Loucy (cell line): ENCODE measurements around the gene TTLL5.

ENCODE experiments used
- H2AFZ ChIP-seq: fragments of 200-600 bp; sonication (generic); 2 replicates; pipeline ENCODE4 v1.6.0; 2016; ENCODE audit warnings: antibody characterized with exemption, mild to moderate bottlenecking, low read length, moderate library complexity
- H3F3A ChIP-seq: fragments of 200-600 bp; 2 replicates; pipeline ENCODE4 v1.6.0; 2016; ENCODE audit warnings: antibody characterized with exemption, low read depth, mild to moderate bottlenecking
- H3K27me3 ChIP-seq: fragments of 200-600 bp; sonication (generic); 2 replicates; pipeline ENCODE4 v1.6.1; 2014; ENCODE audit warnings: low read length, mild to moderate bottlenecking; ENCODE audit not compliant: insufficient read depth, poor library complexity, severe bottlenecking
- H3K36me3 ChIP-seq: fragments of 200-600 bp; sonication (generic); 2 replicates; pipeline ENCODE4 v1.6.1; 2016; ENCODE audit warnings: low read length; ENCODE audit not compliant: insufficient read depth
- H3K4me1 ChIP-seq: fragments of 200-600 bp; sonication (generic); 2 replicates; pipeline ENCODE4 v1.5.1; 2014; ENCODE audit warnings: low read length, mild to moderate bottlenecking; ENCODE audit not compliant: insufficient read depth, poor library complexity, severe bottlenecking
- H3K4me2 ChIP-seq: fragments of 200-600 bp; sonication (generic); 2 replicates; pipeline ENCODE4 v1.6.0; 2014; ENCODE audit warnings: antibody characterized with exemption, low read length, low read depth, mild to moderate bottlenecking; ENCODE audit not compliant: poor library complexity, severe bottlenecking
- H3K4me3 ChIP-seq: fragments of 200-600 bp; sonication (generic); 2 replicates; pipeline ENCODE4 v1.5.1; 2014; ENCODE audit warnings: low read length, mild to moderate bottlenecking, mixed read lengths; ENCODE audit not compliant: poor library complexity, severe bottlenecking
- H3K79me2 ChIP-seq: fragments of 200-600 bp; sonication (generic); 2 replicates; pipeline ENCODE4 v1.6.1; 2014; ENCODE audit warnings: low read length; ENCODE audit not compliant: insufficient read depth
- H3K9ac ChIP-seq: fragments of 200-600 bp; sonication (generic); 2 replicates; pipeline ENCODE4 v1.6.0; 2014; ENCODE audit warnings: mild to moderate bottlenecking, low read depth, low read length, moderate library complexity; ENCODE audit not compliant: poor library complexity, severe bottlenecking
- H3K9me2 ChIP-seq: fragments of 200-600 bp; sonication (generic); replicated peaks from 2 replicates; pipeline ENCODE4 v1.6.1; 2016; ENCODE audit warnings: low read depth, low read length, mixed read lengths
- H3K9me3 ChIP-seq: fragments of 200-600 bp; sonication (generic); 2 replicates; pipeline ENCODE4 v1.6.1; 2014; ENCODE audit warnings: mild to moderate bottlenecking, antibody characterized with exemption, low read length, low read depth; ENCODE audit not compliant: insufficient read depth
- H4K20me1 ChIP-seq: fragments of 200-600 bp; sonication (generic); 2 replicates; pipeline ENCODE4 v1.6.0; 2014; ENCODE audit warnings: antibody characterized with exemption, low read length, mild to moderate bottlenecking; ENCODE audit not compliant: insufficient read depth, poor library complexity, severe bottlenecking
- EZH2phosphoT487 ChIP-seq: fragments of 200-600 bp; IDR thresholded peaks from 2 replicates; pipeline ENCODE4 v1.6.1; 2018; ENCODE audit warnings: antibody characterized with exemption, mild to moderate bottlenecking, moderate library complexity, borderline replicate concordance
- TF ChIP-seq, protein P1 (sequence below): fragments of 200-600 bp; sonication (generic); conservative IDR thresholded peaks from 2 replicates; pipeline ENCODE4 v1.5.1; 2014; ENCODE audit warnings: mild to moderate bottlenecking, antibody characterized with exemption, low read length

The TTLL5 gene

DNA sequence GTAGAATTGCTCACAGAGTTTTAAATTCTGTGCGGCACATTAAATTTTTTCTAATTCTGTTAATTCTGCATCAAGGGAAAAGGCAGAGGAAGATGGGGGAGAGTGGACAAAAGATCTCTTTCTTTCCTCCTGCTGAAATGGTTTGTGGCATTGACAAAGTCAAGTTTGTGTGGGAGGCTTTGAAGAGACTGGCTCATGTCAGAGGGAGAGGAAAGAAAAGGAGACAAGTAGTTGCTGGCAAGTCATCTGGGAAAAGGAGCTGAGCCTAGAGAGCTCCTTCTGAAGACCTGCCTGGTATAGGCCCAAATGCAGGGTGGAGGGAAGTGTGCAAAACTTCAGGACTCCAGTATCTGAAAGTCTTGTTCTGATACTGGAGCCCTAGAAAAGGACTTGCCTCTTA lies 36.3 kb downstream of the TTLL5 start:
- Histone ChIP-seq H3K9ac (no peak overlapping the region), H3K9me3 (no peaks in the 10 kb centered on the region), H2AFZ (no peak overlapping the region), H4K20me1 (no peaks in the 10 kb centered on the region), H3K79me2 (no peaks in the 10 kb centered on the region), H3F3A (no peaks in the 10 kb centered on the region), H3K9me2 (no peaks in the 10 kb centered on the region), H3K4me2 (no peak overlapping the region), H3K27me3 (no peaks in the 10 kb centered on the region), H3K4me1 (no peaks in the 10 kb centered on the region), H3K36me3 (peaks cover 84% of the 10 kb centered on the region; the same call in 1 of the 2 replicates), H3K4me3 (no peak overlapping the region)
- no peak for TF ChIP-seq EZH2phosphoT487
- TF ChIP-seq, protein P1, sequence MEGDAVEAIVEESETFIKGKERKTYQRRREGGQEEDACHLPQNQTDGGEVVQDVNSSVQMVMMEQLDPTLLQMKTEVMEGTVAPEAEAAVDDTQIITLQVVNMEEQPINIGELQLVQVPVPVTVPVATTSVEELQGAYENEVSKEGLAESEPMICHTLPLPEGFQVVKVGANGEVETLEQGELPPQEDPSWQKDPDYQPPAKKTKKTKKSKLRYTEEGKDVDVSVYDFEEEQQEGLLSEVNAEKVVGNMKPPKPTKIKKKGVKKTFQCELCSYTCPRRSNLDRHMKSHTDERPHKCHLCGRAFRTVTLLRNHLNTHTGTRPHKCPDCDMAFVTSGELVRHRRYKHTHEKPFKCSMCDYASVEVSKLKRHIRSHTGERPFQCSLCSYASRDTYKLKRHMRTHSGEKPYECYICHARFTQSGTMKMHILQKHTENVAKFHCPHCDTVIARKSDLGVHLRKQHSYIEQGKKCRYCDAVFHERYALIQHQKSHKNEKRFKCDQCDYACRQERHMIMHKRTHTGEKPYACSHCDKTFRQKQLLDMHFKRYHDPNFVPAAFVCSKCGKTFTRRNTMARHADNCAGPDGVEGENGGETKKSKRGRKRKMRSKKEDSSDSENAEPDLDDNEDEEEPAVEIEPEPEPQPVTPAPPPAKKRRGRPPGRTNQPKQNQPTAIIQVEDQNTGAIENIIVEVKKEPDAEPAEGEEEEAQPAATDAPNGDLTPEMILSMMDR: no peak

GRCh38 chr14:75697918-75698317 lies 36.9 kb downstream of the TTLL5 start:
- Histone ChIP-seq H2AFZ (no peak overlapping the region), H3K36me3 (peaks cover 84% of the 10 kb centered on the region; the same call in 1 of the 2 replicates), H3K4me3 (no peak overlapping the region), H3K9me3 (no peaks in the 10 kb centered on the region), H3K9me2 (no peaks in the 10 kb centered on the region), H3K4me2 (no peak overlapping the region), H3F3A (no peaks in the 10 kb centered on the region), H3K9ac (no peak overlapping the region), H3K4me1 (no peaks in the 10 kb centered on the region), H3K27me3 (no peaks in the 10 kb centered on the region), H4K20me1 (no peaks in the 10 kb centered on the region), H3K79me2 (no peaks in the 10 kb centered on the region)
- TF ChIP-seq EZH2phosphoT487: no peak
- TF ChIP-seq, protein P1: no peak

DNA sequence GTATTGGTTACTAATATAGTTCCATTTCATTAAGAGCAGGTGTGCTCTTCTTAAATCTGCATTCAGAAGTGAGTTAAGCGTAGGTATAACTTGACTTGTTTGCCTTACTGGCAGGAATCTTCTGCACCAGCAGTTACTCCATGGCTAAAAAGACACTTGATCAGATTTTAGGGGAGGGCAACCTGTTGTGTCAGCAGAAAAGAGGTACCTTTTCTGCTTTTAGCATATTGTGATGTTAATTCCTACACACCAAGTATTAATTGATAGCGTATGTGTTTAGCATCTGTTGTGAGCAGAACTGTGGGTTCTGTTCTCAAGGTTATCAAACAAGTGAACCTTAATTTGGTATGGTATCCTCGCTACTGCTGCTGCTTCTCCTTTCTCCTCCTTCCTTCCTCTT lies 38.3 kb downstream of the TTLL5 start:
- Histone ChIP-seq H3K4me3 (no peak overlapping the region), H3K36me3 (peaks cover 80% of the 10 kb centered on the region; the same call in 1 of the 2 replicates), H3K4me1 (no peaks in the 10 kb centered on the region), H3K9ac (no peak overlapping the region), H3K27me3 (no peaks in the 10 kb centered on the region), H3K79me2 (no peaks in the 10 kb centered on the region), H4K20me1 (no peaks in the 10 kb centered on the region), H3K4me2 (no peak overlapping the region), H3F3A (no peaks in the 10 kb centered on the region), H3K9me2 (no peaks in the 10 kb centered on the region), H3K9me3 (no peaks in the 10 kb centered on the region), H2AFZ (no peak overlapping the region)
- TF ChIP-seq, protein P1: no peak
- no peak for TF ChIP-seq EZH2phosphoT487
